SU-DHL-6 (cell line): ENCODE measurements around the gene PRDM4.

Experiments used
- CTCF ChIP-seq: fragments of 200-600 bp; sonication (generic); IDR thresholded peaks from one replicate; pipeline ENCODE4 v1.5.1; 2017; ENCODE audit warnings: antibody characterized with exemption, mild to moderate bottlenecking, low read length, moderate library complexity; ENCODE audit not compliant: insufficient read depth, poor library complexity, severe bottlenecking
- EZH2phosphoT487 ChIP-seq: fragments of 200-600 bp; sonication (generic), shearing (Covaris generic); conservative IDR thresholded peaks from 2 replicates; pipeline ENCODE4 v1.6.1; 2018; ENCODE audit warnings: mild to moderate bottlenecking, antibody characterized with exemption, low read length, moderate library complexity, mixed read lengths

- TF ChIP-seq CTCF (no peak), EZH2phosphoT487 (no peak)
Observed at GRCh38 chr12:107780298-107780697, 19.4 kb upstream of the PRDM4 start.
